GM21381 (cell line): Measurements from ENCODE around the gene RINL.
"Not testable (repeated sequence)": the region's sequence is repeated elsewhere in the genome, so short reads cannot be mapped to it uniquely, and the experiment has no call there.

Experiments used
- ATAC-seq: cut with Tn5 transposase; IDR thresholded peaks from one replicate; pipeline ENCODE4 v1.9.1; 2021; ENCODE audit warnings: mild to moderate bottlenecking, moderate library complexity; ENCODE audit not compliant: unreplicated experiment

RINL gene

GRCh38 chr19:38878575-38879399 lies 712 bp upstream of the RINL start:
- ATAC-seq, result no peak

GRCh38 chr19:38875656-38876395 lies 2.2 kb downstream of the RINL start:
- no peak for ATAC-seq

GRCh38 chr19:38873400-38873799 lies 4.7 kb downstream of the RINL start:
- ATAC-seq, result not testable (repeated sequence)

GRCh38 chr19:38870612-38871011 lies 7.5 kb downstream of the RINL start:
- no peak for ATAC-seq

- peak; percentile 62 for ATAC-seq
Measured at GRCh38 chr19:38869836-38870607, 8.1 kb downstream of the RINL start.

GRCh38 chr19:38869160-38869835 lies 8.8 kb downstream of the RINL start:
- ATAC-seq, result no peak

- ATAC-seq, result no peak
Measured at GRCh38 chr19:38868551-38868950, 9.5 kb downstream of the RINL start.

GRCh38 chr19:38867171-38867780 lies 10.8 kb downstream of the RINL start:
- ATAC-seq, result no peak

GRCh38 chr19:38862321-38863059 lies 15.6 kb downstream of the RINL start:
- no peak for ATAC-seq

GRCh38 chr19:38861368-38861767 lies 16.7 kb downstream of the RINL start:
- no peak for ATAC-seq

- ATAC-seq, result not testable (repeated sequence)
Measured at GRCh38 chr19:38859631-38860204, 18.4 kb downstream of the RINL start.

GRCh38 chr19:38856813-38857212 lies 21.3 kb downstream of the RINL start:
- no peak for ATAC-seq

- ATAC-seq, result not testable (repeated sequence)
Measured at GRCh38 chr19:38855751-38856150, 22.3 kb downstream of the RINL start.

GRCh38 chr19:38854961-38855360 lies 23.1 kb downstream of the RINL start:
- ATAC-seq, result not testable (repeated sequence)

GRCh38 chr19:38853214-38853613 lies 24.9 kb downstream of the RINL start:
- ATAC-seq, result no peak

GRCh38 chr19:38852231-38853044 lies 25.6 kb downstream of the RINL start:
- ATAC-seq, result no peak

GRCh38 chr19:38851622-38852230 lies 26.3 kb downstream of the RINL start:
- ATAC-seq, result peak; percentile 20

GRCh38 chr19:38850976-38851621 lies 27.0 kb downstream of the RINL start:
- ATAC-seq, result no peak
